ENCODE results near the gene GLRA3.

The GLRA3 gene

GRCh38 chr4:174674305-174674840 is 154.7 kb downstream of the GLRA3 start:
- no peak overlapping the region for H3K4me3 ChIP-seq (ENCODE audit: low read length)
- TF ChIP-seq CTCF (IDR thresholded peaks at IDR 0.05; ENCODE audit: insufficient read depth, low read depth, low read length, missing control alignments) = no peak
- peak; percentile 15 for DNase-seq (ENCODE audit: low read depth)

DNA sequence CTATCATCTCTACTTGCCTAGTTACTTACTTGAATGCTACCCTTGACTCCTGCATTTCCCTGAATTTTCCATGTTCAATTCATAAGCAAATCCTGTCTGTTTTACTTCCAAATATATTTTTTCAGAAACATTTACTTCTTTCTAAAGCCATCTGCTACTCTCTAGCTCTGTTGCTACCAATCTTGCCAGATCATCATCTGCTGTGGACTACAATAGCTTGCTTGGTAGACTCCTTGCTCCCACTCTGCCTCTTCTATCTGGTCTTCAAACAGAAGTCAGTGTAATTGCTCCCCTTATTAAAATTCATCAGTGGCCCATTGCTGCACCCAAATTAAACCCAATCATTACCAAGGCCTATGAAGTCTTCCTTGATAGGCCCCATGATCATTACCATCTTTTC is 155.2 kb downstream of the GLRA3 start:
- no peak for TF ChIP-seq CTCF (IDR thresholded peaks at IDR 0.05; ENCODE audit: insufficient read depth, low read depth, low read length, missing control alignments)
- H3K4me3 ChIP-seq (ENCODE audit: low read length) = no peak overlapping the region
- no peak for DNase-seq (ENCODE audit: low read depth)

GRCh38 chr4:174672276-174672675 is 156.8 kb downstream of the GLRA3 start:
- no peak overlapping the region for H3K4me3 ChIP-seq (ENCODE audit: low read length)
- DNase-seq (ENCODE audit: low read depth) = peak; percentile 89
- TF ChIP-seq CTCF (IDR thresholded peaks at IDR 0.05; ENCODE audit: insufficient read depth, low read depth, low read length, missing control alignments) = no peak

- DNase-seq (ENCODE audit: low read depth) = peak; percentile 96
- H3K4me3 ChIP-seq (ENCODE audit: low read length) = no peak overlapping the region
- no peak for TF ChIP-seq CTCF (IDR thresholded peaks at IDR 0.05; ENCODE audit: insufficient read depth, low read depth, low read length, missing control alignments)
Measured at GRCh38 chr4:174669270-174669669, 159.8 kb downstream of the GLRA3 start.

GRCh38 chr4:174665799-174666198 is 163.2 kb downstream of the GLRA3 start:
- peak; percentile 63 for DNase-seq (ENCODE audit: low read depth)
- TF ChIP-seq CTCF (IDR thresholded peaks at IDR 0.05; ENCODE audit: insufficient read depth, low read depth, low read length, missing control alignments) = no peak
- no peak overlapping the region for H3K4me3 ChIP-seq (ENCODE audit: low read length)

- TF ChIP-seq CTCF (IDR thresholded peaks at IDR 0.05; ENCODE audit: insufficient read depth, low read depth, low read length, missing control alignments) = no peak
- peak; percentile 45 for DNase-seq (ENCODE audit: low read depth)
- no peak overlapping the region for H3K4me3 ChIP-seq (ENCODE audit: low read length)
Measured at GRCh38 chr4:174663216-174663615, 165.8 kb downstream of the GLRA3 start.

- no peak for TF ChIP-seq CTCF (IDR thresholded peaks at IDR 0.05; ENCODE audit: insufficient read depth, low read depth, low read length, missing control alignments)
- DNase-seq (ENCODE audit: low read depth) = no peak
- H3K4me3 ChIP-seq (ENCODE audit: low read length) = no peak overlapping the region
Measured at GRCh38 chr4:174658246-174658645, 170.8 kb downstream of the GLRA3 start.
